Measurements from ENCODE around the gene PPM1E. TPM values are rescaled to one million over a fixed set of nuclear protein-coding genes. Genes with fewer than 3 reads are reported as not detected.

PPM1E gene
- total RNA-seq, 1 experiment from 2014 or later: 7.1 TPM

DNA sequence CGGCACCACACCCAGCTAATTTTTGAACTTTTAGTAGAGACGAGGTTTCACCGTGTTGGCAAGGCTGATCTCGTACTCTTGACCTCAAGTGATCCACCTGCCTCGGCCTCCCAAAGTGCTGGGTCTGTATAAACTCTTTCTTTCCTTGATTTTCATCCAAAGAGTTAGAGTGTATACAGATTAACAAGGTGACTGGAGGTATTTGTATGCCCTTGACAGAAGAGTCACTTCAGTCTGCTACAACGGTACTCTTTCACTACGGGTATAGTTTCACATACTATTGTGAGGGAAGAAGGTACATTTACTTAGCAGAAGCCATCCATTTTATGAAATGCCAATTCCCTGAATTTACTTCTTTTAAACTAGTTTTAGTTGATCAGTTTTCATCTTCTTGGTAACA, 32.5 kb downstream of the PPM1E start:
- Histone ChIP-seq H2BK15ac (ENCODE audit: low read depth, low read length) (no peak overlapping the region), H4K5ac (ENCODE audit: insufficient read length, low read depth, low read length) (no peak overlapping the region), H4K91ac (ENCODE audit: insufficient read length, low read depth, low read length) (no peak overlapping the region), H3K27me3 (ENCODE audit: insufficient read depth, low read length) (no peaks in the 10 kb centered on the region), H4K8ac (replicated peaks; ENCODE audit: insufficient read length, low read depth, low read length) (no peak overlapping the region), H3K18ac (ENCODE audit: insufficient read length, low read depth, low read length) (no peak overlapping the region), H3K4me2 (ENCODE audit: insufficient read depth, insufficient read length, low read length) (no peak overlapping the region), H2BK120ac (ENCODE audit: low read depth, low read length, poor library complexity, severe bottlenecking) (no peak overlapping the region), H3K14ac (ENCODE audit: insufficient read depth, low read length) (no peak overlapping the region), H3T11ph (ENCODE audit: low read length) (no peak overlapping the region), H3K79me2 (ENCODE audit: insufficient read depth, low read length) (no peaks in the 10 kb centered on the region), H3K79me1 (ENCODE audit: insufficient read depth, low read depth, low read length, poor library complexity, severe bottlenecking) (no peaks in the 10 kb centered on the region), H3K56ac (ENCODE audit: insufficient read length, low read depth, low read length) (no peak overlapping the region), H2BK20ac (ENCODE audit: low read depth, low read length, poor library complexity, severe bottlenecking) (no peak overlapping the region), H3K23ac (ENCODE audit: insufficient read length, low read depth, low read length) (no peak overlapping the region), H4K20me1 (ENCODE audit: control insufficient read depth, insufficient read depth, insufficient read length) (no peaks in the 10 kb centered on the region), H3K9ac (ENCODE audit: extremely low read depth, insufficient read length, low read length) (no peak overlapping the region), H2AK5ac (ENCODE audit: insufficient read length, low read length) (no peak overlapping the region), H2BK5ac (ENCODE audit: insufficient read length, low read length) (no peak overlapping the region), H2BK12ac (ENCODE audit: insufficient read length, low read depth, low read length) (no peak overlapping the region), H3K23me2 (ENCODE audit: insufficient read length, low read depth, low read length, poor library complexity, severe bottlenecking) (no peaks in the 10 kb centered on the region), H3K4ac (ENCODE audit: low read depth, low read length) (no peak overlapping the region), H3K9me3 (ENCODE audit: control insufficient read depth, low read depth, low read length) (no peaks in the 10 kb centered on the region), H2AFZ (ENCODE audit: low read length) (no peak overlapping the region), H3K27ac (ENCODE audit: insufficient read length, low read depth, low read length) (no peak overlapping the region), H3K4me1 (ENCODE audit: insufficient read depth, low read length) (no peaks in the 10 kb centered on the region)
- Mint-ChIP-seq H3K27ac (no peak overlapping the region), H3K27me3 (ENCODE audit: low read depth) (no peaks in the 10 kb centered on the region), H3K4me1 (no peaks in the 10 kb centered on the region), H3K4me3 (no peak overlapping the region), H3K36me3 (ENCODE audit: insufficient read depth in 1 of 3, low read depth in 3 of 3) (no peaks in the 10 kb centered on the region), H3K9me3 (no peaks in the 10 kb centered on the region)
- DNase-seq: no peak
- WGBS (ENCODE audit: extremely low coverage, insufficient read length, low lambda C conversion rate): no CpG with 5 or more reads among the region's 7 CpGs
- TF ChIP-seq CTCF (conservative IDR thresholded peaks at IDR 0.05): no peak

All from H9 (cell line).